WTC11 (cell line): ENCODE results near the gene PDF.

Source experiments
- CREM ChIP-seq: sonication (generic); formaldehyde crosslinking; IDR thresholded peaks from 2 replicates; pipeline ENCODE4 v1.8.1; 2022; ENCODE audit warnings: mild to moderate bottlenecking, missing genetic modification reagents, moderate library complexity
- FOXJ3 ChIP-seq: sonication (generic); formaldehyde crosslinking; IDR thresholded peaks from 2 replicates; pipeline ENCODE4 v1.9.0; 2021; ENCODE audit warnings: missing genetic modification reagents, mild to moderate bottlenecking, borderline replicate concordance
- NFYB ChIP-seq: sonication (generic); formaldehyde crosslinking; conservative IDR thresholded peaks from 2 replicates; pipeline ENCODE4 v1.8.0; 2022; ENCODE audit warnings: low read depth, missing genetic modification reagents
- TCF7 ChIP-seq: sonication (generic); formaldehyde crosslinking; IDR thresholded peaks from 2 replicates; pipeline ENCODE4 v1.8.0; 2022; ENCODE audit warnings: mild to moderate bottlenecking, low read depth, missing genetic modification reagents, moderate library complexity
- TF ChIP-seq, protein P1 (sequence below): fragments of 200-600 bp; IDR thresholded peaks from 2 replicates; pipeline ENCODE4 v1.8.0; 2022; ENCODE audit warnings: antibody characterized with exemption
- TF ChIP-seq, protein P2 (sequence below): sonication (generic); formaldehyde crosslinking; IDR thresholded peaks from 2 replicates; pipeline ENCODE4 v1.8.0; 2023; ENCODE audit warnings: missing genetic modification reagents

DNA sequence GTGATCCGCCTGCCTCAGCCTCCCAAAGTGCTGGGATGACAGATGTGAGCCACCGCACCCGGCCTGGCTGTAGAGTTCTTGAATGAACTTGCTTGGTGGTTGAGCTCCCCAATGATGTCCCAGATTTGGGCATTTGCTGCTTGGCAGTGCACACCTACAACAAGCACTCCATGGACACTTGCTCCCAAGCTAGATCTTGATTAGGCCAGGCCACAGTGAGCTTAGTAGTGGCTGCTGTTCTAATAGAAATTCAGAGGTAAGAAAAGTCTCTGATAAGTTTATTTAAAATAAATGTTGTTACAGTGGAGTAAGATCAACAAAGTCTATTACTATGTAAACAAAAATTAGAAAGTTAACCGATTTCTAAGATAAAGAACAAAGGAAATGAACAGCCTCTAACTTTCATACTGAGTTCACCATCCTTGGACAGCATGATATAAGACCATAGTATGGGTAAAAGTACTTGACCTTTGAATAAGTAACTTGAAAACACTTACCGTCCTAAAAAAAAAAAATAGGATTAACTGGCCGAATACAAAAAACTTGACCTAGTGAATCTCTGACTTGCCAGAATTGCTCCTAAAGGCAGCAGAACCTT lies 20.2 kb upstream of the PDF start:
- TF ChIP-seq FOXJ3 (CRISPR knock-in tag), result no peak
- TF ChIP-seq, protein P1, sequence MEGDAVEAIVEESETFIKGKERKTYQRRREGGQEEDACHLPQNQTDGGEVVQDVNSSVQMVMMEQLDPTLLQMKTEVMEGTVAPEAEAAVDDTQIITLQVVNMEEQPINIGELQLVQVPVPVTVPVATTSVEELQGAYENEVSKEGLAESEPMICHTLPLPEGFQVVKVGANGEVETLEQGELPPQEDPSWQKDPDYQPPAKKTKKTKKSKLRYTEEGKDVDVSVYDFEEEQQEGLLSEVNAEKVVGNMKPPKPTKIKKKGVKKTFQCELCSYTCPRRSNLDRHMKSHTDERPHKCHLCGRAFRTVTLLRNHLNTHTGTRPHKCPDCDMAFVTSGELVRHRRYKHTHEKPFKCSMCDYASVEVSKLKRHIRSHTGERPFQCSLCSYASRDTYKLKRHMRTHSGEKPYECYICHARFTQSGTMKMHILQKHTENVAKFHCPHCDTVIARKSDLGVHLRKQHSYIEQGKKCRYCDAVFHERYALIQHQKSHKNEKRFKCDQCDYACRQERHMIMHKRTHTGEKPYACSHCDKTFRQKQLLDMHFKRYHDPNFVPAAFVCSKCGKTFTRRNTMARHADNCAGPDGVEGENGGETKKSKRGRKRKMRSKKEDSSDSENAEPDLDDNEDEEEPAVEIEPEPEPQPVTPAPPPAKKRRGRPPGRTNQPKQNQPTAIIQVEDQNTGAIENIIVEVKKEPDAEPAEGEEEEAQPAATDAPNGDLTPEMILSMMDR, result no peak
- TF ChIP-seq, protein P2, sequence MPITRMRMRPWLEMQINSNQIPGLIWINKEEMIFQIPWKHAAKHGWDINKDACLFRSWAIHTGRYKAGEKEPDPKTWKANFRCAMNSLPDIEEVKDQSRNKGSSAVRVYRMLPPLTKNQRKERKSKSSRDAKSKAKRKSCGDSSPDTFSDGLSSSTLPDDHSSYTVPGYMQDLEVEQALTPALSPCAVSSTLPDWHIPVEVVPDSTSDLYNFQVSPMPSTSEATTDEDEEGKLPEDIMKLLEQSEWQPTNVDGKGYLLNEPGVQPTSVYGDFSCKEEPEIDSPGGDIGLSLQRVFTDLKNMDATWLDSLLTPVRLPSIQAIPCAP (CRISPR knock-in tag), result no peak
- TF ChIP-seq NFYB (CRISPR knock-in tag), result no peak
- no peak for TF ChIP-seq CREM (CRISPR knock-in tag)
- TF ChIP-seq TCF7 (CRISPR knock-in tag), result no peak
